Endothelial cell of umbilical vein (primary cell): Measurements from ENCODE around the gene PRLHR. TPM values are rescaled to one million over a fixed set of nuclear protein-coding genes. Genes with fewer than 3 reads are reported as not detected.
"Not testable (repeated sequence)": the region's sequence is repeated elsewhere in the genome, so short reads cannot be mapped to it uniquely, and the experiment has no call there.

Experiments used
- BruUV-seq: library from RNA; stranded (reverse); fragments of 400-500 nt; replicated peaks from 2 replicates; lab custom pipeline; 2021; lab: Mats Ljungman, UMichigan
- CTCF ChIA-PET: fragments of 300-600, 350-600 bp; sonication (Branson Sonifier 250); formaldehyde crosslinking; loops from one replicate; lab custom pipeline; 2021; ENCODE audit warnings: antibody characterized with exemption, inconsistent platforms; lab: Charles Lee
- POLR2A ChIA-PET: fragments of 300-600, 350-600 bp; sonication (Branson Sonifier 250); formaldehyde crosslinking; loops from one replicate; lab custom pipeline; 2021; ENCODE audit warnings: antibody characterized with exemption, inconsistent platforms; lab: Charles Lee
- DNase-seq: peaks from one replicate; pipeline ENCODE4 v3.0.0-alpha.2; 2011; ENCODE audit warnings: low read depth, low spot score
- FAIRE-seq: peaks from 2 replicates; lab custom pipeline; 2011; peaks lifted over from hg19 to GRCh38; lab: Jason Lieb, UNC
- H2AFZ ChIP-seq: 2 replicates; pipeline ENCODE4 v1.6.0; 2012; ENCODE audit warnings: low read depth, low read length, control low read depth, inconsistent platforms
- H3K27ac ChIP-seq: 2 replicates; pipeline ENCODE4 v1.5.1; 2011; ENCODE audit warnings: low read depth, mild to moderate bottlenecking, control low read depth, low read length, moderate library complexity; ENCODE audit not compliant: insufficient read depth
- H3K27me3 ChIP-seq, 2 experiments: 2 replicates each; pipeline versions ENCODE4 v1.6.0 to v1.6.1; 2011; ENCODE audit warnings: low read length in 2 of 2, mixed read lengths in 1 of 2; ENCODE audit not compliant: control insufficient read depth in 2 of 2, insufficient read depth in 2 of 2
- H3K36me3 ChIP-seq, 2 experiments: 2 replicates in 1 of 2; 3 replicates in 1 of 2; pipeline ENCODE4 v1.5.1; 2011; ENCODE audit warnings: low read length in 2 of 2, mild to moderate bottlenecking in 1 of 2, moderate library complexity in 1 of 2; ENCODE audit not compliant: control insufficient read depth in 2 of 2, insufficient read depth in 2 of 2; ENCODE audit errors: extremely low read depth in 1 of 2
- H3K4me1 ChIP-seq: 3 replicates; pipeline ENCODE4 v1.5.1; 2011; ENCODE audit warnings: mild to moderate bottlenecking, low read length; ENCODE audit not compliant: control insufficient read depth, insufficient read depth; ENCODE audit errors: extremely low read depth
- H3K4me2 ChIP-seq: 2 replicates; pipeline ENCODE4 v1.6.1; 2011; ENCODE audit warnings: low read length, control low read depth, mixed read lengths; ENCODE audit not compliant: insufficient read depth
- H3K4me3 ChIP-seq, 3 experiments: fragments of 200-600 bp in 1 of 3; sonication (generic), shearing (Covaris generic) in 1 of 3; replicated peaks in 1 of 3; 2 replicates each; pipeline ENCODE4 v1.5.1; 2011 to 2016; ENCODE audit warnings: control low read depth in 3 of 3, low read length in 3 of 3, mild to moderate bottlenecking in 2 of 3, inconsistent platforms in 1 of 3, low read depth in 1 of 3, moderate library complexity in 1 of 3; ENCODE audit not compliant: insufficient read depth in 1 of 3
- H3K79me2 ChIP-seq: 2 replicates; pipeline ENCODE4 v1.6.0; 2012; ENCODE audit warnings: low read length, inconsistent platforms; ENCODE audit not compliant: control insufficient read depth, insufficient read depth
- H3K9ac ChIP-seq: replicated peaks from 2 replicates; pipeline ENCODE3; 2011; ENCODE audit warnings: low read length, control low read depth; ENCODE audit not compliant: insufficient read depth; ENCODE audit errors: extremely low read depth
- H3K9me1 ChIP-seq: replicated peaks from 3 replicates; pipeline ENCODE4 v1.6.0; 2011; ENCODE audit warnings: mild to moderate bottlenecking, low read length; ENCODE audit not compliant: control insufficient read depth, insufficient read depth; ENCODE audit errors: extremely low read depth
- H3K9me3 ChIP-seq: replicated peaks from 2 replicates; pipeline ENCODE4 v1.5.1; 2012; ENCODE audit warnings: low read length, inconsistent platforms; ENCODE audit not compliant: control insufficient read depth, insufficient read depth
- H4K20me1 ChIP-seq: replicated peaks from 2 replicates; pipeline ENCODE3; 2011; ENCODE audit warnings: mild to moderate bottlenecking, low read length; ENCODE audit not compliant: control insufficient read depth, insufficient read depth; ENCODE audit errors: extremely low read depth
- EZH2 ChIP-seq: IDR thresholded peaks from 2 replicates; pipeline ENCODE4 v1.6.1; 2012; ENCODE audit warnings: borderline replicate concordance, low read depth, mild to moderate bottlenecking, moderate library complexity, low read length, inconsistent platforms; ENCODE audit not compliant: severe bottlenecking
- FOS ChIP-seq: IDR thresholded peaks from 2 replicates; pipeline ENCODE4 v1.6.1; 2011; ENCODE audit warnings: mild to moderate bottlenecking, low read length, moderate library complexity, borderline replicate concordance; ENCODE audit not compliant: insufficient read depth
- GATA2 ChIP-seq: IDR thresholded peaks from 2 replicates; pipeline ENCODE4 v1.7.0; 2011; ENCODE audit warnings: low read depth, mild to moderate bottlenecking, moderate library complexity, mixed read lengths, low read length; ENCODE audit not compliant: insufficient read length, insufficient read depth
- JUN ChIP-seq: IDR thresholded peaks from 2 replicates; pipeline ENCODE4 v1.6.1; 2011; ENCODE audit warnings: borderline replicate concordance, low read depth; ENCODE audit not compliant: insufficient read length, insufficient read depth
- MYC ChIP-seq: IDR thresholded peaks from one replicate; pipeline ENCODE4 v1.6.1; 2011; ENCODE audit warnings: mild to moderate bottlenecking, low read depth, low read length
- POLR2A ChIP-seq: IDR thresholded peaks from 2 replicates; pipeline ENCODE4 v1.6.1; 2012; ENCODE audit warnings: low read depth, mild to moderate bottlenecking, control low read depth, low read length
- POLR2AphosphoS5 ChIP-seq: IDR thresholded peaks from 2 replicates; pipeline ENCODE4 v1.6.1; 2012; ENCODE audit warnings: low read depth, mild to moderate bottlenecking, control low read depth, low read length, moderate library complexity; ENCODE audit not compliant: insufficient read depth
- dilution Hi-C: fragments of 300-500 bp; cut with MboI; formaldehyde crosslinking; loops from one replicate; pipeline ENCODE4 v1.15.0; 2019; ENCODE audit warnings: low sequenced_read_pairs; ENCODE audit not compliant: extremely low pct_ligation_motif_present
- intact Hi-C: fragments of 100-400 bp; cut with micrococcal nuclease; formaldehyde crosslinking; loops from one replicate; pipeline ENCODE4 v1.10.0; 2022
- polyA plus RNA-seq, 4 experiments: library from polyadenylated mRNA; depleted of rRNA in 3 of 4; stranded (reverse) in 3 of 4; unstranded in 1 of 4; fragments of >200 nt; gene quantifications; 2 replicates each; pipeline versions ENCODE4 v1.2.1 to v1.2.3, GENCODE V29; 2011 to 2012; ENCODE audit warnings: missing spikeins in 1 of 4
- total RNA-seq: library from RNA; stranded (reverse); gene quantifications from 2 replicates; pipeline ENCODE4 v1.2.3, GENCODE V29; 2021
- TF ChIP-seq, protein P1 (sequence below), 2 donors: IDR thresholded peaks; 1 replicate in 1 of 2; 2 replicates in 1 of 2; pipeline ENCODE4 v1.5.1; 2011; ENCODE audit warnings: low read length in 2 of 2, mild to moderate bottlenecking in 2 of 2, moderate library complexity in 2 of 2, control low read depth in 1 of 2, inconsistent platforms in 1 of 2, low read depth in 1 of 2; ENCODE audit not compliant: insufficient read depth in 1 of 2; ENCODE audit errors: extremely low read depth in 1 of 2
- TF ChIP-seq, protein P2 (sequence below): IDR thresholded peaks from 2 replicates; pipeline ENCODE4 v1.6.1; 2011; ENCODE audit not compliant: insufficient read depth, insufficient read length

Gene PRLHR
- total and polyA plus RNA-seq, 2 donors (not counting 3 experiments of a cell fraction or from before 2014, with no cell fraction given) = not detected

DNA sequence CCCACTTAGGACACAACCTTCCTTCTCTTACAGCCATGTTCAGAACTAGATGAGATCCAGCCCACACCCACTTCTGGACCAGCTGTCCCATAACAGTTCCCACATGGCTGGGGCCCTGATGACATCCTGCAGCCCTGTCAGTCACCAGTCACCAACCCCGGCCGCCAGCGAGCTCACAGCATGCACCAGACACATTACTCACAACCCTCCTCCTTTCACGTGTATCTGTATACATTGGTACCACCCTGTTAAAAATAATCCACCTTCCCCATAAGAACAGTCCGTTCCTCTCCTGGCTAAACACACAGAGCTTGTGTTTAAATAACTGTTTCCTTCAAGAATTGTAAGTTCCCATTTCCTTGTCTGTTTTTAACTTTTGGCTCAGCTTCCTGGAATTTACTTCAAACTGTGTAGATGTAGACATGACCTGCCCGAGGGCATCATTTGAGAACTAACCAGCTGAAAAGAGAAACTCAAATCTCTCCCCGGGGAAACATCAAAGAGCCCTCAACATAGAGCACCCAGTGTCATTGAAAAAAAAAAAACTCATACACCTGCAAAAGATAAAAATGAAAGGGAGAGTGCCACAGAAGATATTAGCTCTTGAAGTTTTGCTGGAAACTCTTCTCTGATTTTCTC is 26.0 kb upstream of the PRLHR start:
- H3K36me3 ChIP-seq = no peaks in the 10 kb centered on the region
- TF ChIP-seq EZH2 (no peak), POLR2A (no peak), POLR2AphosphoS5 (no peak), MYC (no peak), FOS (no peak), JUN (no peak), GATA2 (no peak)
- TF ChIP-seq, protein P1, sequence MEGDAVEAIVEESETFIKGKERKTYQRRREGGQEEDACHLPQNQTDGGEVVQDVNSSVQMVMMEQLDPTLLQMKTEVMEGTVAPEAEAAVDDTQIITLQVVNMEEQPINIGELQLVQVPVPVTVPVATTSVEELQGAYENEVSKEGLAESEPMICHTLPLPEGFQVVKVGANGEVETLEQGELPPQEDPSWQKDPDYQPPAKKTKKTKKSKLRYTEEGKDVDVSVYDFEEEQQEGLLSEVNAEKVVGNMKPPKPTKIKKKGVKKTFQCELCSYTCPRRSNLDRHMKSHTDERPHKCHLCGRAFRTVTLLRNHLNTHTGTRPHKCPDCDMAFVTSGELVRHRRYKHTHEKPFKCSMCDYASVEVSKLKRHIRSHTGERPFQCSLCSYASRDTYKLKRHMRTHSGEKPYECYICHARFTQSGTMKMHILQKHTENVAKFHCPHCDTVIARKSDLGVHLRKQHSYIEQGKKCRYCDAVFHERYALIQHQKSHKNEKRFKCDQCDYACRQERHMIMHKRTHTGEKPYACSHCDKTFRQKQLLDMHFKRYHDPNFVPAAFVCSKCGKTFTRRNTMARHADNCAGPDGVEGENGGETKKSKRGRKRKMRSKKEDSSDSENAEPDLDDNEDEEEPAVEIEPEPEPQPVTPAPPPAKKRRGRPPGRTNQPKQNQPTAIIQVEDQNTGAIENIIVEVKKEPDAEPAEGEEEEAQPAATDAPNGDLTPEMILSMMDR (IDR thresholded peaks at IDR 0.05; ENCODE audit: extremely low read depth in 1 of 2, insufficient read depth in 1 of 2, low read depth in 1 of 2, low read length in 2 of 2) = no peak
- TF ChIP-seq, protein P2, sequence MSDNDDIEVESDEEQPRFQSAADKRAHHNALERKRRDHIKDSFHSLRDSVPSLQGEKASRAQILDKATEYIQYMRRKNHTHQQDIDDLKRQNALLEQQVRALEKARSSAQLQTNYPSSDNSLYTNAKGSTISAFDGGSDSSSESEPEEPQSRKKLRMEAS = no peak
- no peak overlapping the region for H3K9ac ChIP-seq
- dilution Hi-C loops = no loop called here
- H3K4me3 ChIP-seq = no peak overlapping the region
- no peak overlapping the region for H3K27ac ChIP-seq
- no peak overlapping the region for H3K4me2 ChIP-seq
- H3K27me3 ChIP-seq = peaks cover 0 to 2% of the 10 kb centered on the region in 2 experiments
- CTCF ChIA-PET = interaction anchor here (0.9 kb wide), 1 partner anchor 17 kb away, joined by 3 read pairs; no protein-coding TSS in a partner anchor
- no peaks in the 10 kb centered on the region for H3K9me1 ChIP-seq
- H4K20me1 ChIP-seq = no peaks in the 10 kb centered on the region
- FAIRE-seq (no peak), DNase-seq (no peak)
- no peaks in the 10 kb centered on the region for H3K4me1 ChIP-seq
- no peaks in the 10 kb centered on the region for H3K79me2 ChIP-seq
- no TSS peak for BruUV-seq
- intact Hi-C loops = no loop called here
- no peak overlapping the region for H2AFZ ChIP-seq
- H3K9me3 ChIP-seq = no peaks in the 10 kb centered on the region
- POLR2A ChIA-PET = no interaction called here

DNA sequence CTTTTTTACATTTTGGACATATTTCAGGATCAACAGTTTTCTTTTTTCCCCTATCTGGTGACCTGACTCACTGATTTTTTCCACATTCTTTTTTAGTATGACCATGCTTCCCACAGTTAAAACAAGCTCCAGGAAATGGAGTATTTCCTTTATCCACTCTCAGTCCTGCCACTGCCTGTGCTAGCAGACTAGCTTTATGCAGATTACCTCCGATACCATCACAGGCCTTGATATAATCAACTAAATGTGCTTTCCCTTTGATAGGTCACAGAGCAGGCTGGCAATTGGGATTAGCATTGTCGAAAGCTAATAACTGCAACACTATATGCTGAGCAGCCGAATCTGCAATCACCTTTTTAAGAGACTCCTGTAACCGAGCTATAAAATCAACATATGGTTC is 18.4 kb upstream of the PRLHR start:
- DNase-seq = peak; percentile 22

More for the DNA sequence above, 18.4 kb upstream of the PRLHR start:
- H3K4me2 ChIP-seq, H3K27ac ChIP-seq, POLR2A ChIA-PET, H2AFZ ChIP-seq, H3K27me3 ChIP-seq, H3K9me1 ChIP-seq, H3K9me3 ChIP-seq, H3K79me2 ChIP-seq, CTCF ChIA-PET, dilution Hi-C loops, H3K4me1 ChIP-seq, H3K9ac ChIP-seq, H4K20me1 ChIP-seq, H3K36me3 ChIP-seq, intact Hi-C loops, FAIRE-seq, BruUV-seq, H3K4me3 ChIP-seq: not testable (repeated sequence)
